OCI-LY3 (cell line): ENCODE data around the gene P2RY6.

Experiments used
- EZH2phosphoT487 ChIP-seq: fragments of 200-600 bp; shearing (Covaris generic); IDR thresholded peaks from 2 replicates; pipeline ENCODE4 v1.6.1; 2018; ENCODE audit warnings: antibody characterized with exemption, mixed run types, low read depth
- TF ChIP-seq, protein P1 (sequence below): fragments of 200-600, 300-600 bp; sonication (generic); IDR thresholded peaks from 2 replicates; pipeline ENCODE4 v1.5.1; 2014; ENCODE audit warnings: antibody characterized with exemption, low read length, low read depth

DNA sequence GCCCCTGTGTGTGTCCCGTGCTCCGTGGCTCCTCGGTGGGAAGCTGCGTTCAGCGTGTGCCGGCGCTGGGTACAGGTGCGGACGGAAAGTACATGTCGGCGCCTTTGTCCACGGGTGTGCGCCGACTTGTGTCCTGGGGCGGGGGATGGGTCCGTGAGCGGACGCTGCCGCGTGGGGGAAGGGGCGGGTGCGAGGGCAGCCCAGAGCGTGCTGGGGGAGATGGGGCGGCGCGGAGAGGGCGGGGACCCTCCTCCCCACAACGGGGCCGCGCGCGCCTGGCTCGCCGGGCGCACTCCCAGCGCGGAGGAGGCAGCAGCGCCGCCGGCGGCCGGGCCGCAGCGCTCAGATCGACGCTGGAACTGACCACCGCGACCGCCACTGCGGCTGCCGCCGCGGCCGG is 70.5 kb downstream of the P2RY6 start:
- TF ChIP-seq, protein P1, sequence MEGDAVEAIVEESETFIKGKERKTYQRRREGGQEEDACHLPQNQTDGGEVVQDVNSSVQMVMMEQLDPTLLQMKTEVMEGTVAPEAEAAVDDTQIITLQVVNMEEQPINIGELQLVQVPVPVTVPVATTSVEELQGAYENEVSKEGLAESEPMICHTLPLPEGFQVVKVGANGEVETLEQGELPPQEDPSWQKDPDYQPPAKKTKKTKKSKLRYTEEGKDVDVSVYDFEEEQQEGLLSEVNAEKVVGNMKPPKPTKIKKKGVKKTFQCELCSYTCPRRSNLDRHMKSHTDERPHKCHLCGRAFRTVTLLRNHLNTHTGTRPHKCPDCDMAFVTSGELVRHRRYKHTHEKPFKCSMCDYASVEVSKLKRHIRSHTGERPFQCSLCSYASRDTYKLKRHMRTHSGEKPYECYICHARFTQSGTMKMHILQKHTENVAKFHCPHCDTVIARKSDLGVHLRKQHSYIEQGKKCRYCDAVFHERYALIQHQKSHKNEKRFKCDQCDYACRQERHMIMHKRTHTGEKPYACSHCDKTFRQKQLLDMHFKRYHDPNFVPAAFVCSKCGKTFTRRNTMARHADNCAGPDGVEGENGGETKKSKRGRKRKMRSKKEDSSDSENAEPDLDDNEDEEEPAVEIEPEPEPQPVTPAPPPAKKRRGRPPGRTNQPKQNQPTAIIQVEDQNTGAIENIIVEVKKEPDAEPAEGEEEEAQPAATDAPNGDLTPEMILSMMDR: no peak
- no peak for TF ChIP-seq EZH2phosphoT487
